ENCODE measurements around the gene MAGEB10.
"Not testable (repeated sequence)": the region's sequence is repeated elsewhere in the genome, so short reads cannot be mapped to it uniquely, and the experiment has no call there.

The MAGEB10 gene, protein sequence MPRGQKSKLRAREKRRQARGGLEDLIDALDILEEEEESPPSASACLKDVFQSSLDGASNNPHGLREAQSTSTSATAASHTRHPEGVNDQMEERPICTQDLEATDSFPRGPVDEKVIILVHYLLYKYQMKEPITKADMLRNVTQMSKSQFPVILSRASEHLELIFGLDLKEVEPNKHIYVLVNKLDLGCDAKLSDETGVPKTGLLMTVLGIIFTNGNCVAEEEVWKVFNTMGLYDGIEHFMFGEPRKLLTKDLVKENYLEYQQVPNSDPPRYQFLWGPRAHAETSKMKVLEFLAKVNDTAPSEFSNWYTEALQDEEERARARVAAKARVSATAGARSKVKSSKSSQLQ
- total RNA-seq, result 0 reads per million in 2 experiments

DNA sequence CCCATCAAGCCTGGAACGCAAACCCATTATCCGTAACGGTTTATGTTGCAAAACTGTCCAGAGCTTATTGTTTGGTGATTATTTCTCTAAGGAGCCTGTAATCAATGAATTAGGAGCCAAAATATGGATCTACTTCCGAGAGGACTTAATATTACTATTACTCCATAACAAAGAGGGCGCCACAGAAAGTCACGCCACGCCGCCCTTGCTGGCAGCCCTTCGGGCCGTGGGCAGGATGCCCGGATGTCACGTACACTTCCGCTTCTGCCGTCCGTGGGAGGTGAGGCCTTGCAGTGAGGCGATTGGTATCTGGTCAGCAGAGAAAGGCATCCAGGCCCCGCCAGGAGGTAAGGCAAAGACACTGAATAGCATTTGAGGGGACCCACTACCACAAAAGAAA lies at the start of gene MAGEB10:
Gene MAGEB10, plus strand, starts transcription at position 301 of the 400 bp plus-strand sequence. CDS start 13,317 bp downstream, outside the sequence.
- DNase-seq (ENCODE audit: low read depth), result no peak

DNA sequence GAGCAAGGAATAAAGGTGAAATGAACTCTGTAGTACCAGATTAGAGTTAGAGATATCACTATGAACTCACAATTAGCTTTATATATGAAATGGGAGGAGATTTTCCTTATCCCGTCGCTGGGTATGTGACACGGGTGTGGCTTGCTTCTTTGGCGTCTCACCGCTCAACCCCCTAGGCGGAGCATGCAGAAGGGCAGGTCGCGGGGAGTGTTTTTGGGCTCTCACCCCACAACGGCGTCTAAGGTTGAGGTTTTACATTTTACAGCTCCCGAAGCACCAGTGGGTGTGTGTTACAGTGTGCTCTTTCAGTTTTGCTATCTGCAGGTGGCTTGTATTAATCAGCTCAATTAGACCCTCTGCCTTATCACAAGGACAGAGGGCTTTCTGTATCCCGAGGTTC lies 42.1 kb upstream of the MAGEB10 start:
- DNase-seq (ENCODE audit: low read depth), result no peak

DNA sequence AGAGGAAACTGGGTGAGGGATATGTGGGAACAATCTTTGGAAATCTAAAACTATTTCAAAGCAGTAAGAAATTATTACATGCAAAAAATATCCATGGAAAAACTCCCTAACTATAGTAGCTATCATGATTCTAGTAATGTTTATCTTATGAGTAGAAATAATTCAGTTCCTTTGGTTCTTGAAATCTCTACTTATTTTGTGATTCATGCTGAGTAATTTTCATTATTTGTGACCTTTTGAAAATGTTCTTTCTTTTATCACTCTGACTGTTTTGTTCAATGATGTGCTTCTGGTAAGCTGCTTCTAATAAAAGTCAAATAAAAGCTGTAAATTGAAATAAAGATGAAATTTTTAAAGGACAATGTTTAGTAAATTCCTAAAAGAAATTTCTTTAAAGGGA lies 40.4 kb upstream of the MAGEB10 start:
- DNase-seq (ENCODE audit: low read depth), result no peak

DNA sequence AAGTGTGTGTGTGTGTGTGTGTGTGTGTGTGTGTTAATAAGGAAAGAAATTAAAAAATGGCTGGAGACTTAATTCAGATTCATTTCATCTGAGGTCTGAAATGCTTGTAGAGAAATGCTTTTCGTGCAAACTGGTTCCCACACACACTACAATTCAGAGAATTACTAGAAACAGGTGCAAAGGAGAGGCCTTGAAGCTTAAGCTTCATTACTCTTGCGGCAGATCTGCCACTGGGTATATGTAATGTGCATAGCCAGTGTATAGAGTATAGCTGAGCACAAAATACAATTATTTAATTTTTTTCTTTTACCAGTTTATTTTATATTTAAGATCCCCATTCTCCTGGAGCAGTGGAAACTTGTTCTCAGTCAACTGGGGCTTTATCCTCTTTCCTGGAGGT lies 31.8 kb upstream of the MAGEB10 start:
- no peak for DNase-seq (ENCODE audit: low read depth)

DNA sequence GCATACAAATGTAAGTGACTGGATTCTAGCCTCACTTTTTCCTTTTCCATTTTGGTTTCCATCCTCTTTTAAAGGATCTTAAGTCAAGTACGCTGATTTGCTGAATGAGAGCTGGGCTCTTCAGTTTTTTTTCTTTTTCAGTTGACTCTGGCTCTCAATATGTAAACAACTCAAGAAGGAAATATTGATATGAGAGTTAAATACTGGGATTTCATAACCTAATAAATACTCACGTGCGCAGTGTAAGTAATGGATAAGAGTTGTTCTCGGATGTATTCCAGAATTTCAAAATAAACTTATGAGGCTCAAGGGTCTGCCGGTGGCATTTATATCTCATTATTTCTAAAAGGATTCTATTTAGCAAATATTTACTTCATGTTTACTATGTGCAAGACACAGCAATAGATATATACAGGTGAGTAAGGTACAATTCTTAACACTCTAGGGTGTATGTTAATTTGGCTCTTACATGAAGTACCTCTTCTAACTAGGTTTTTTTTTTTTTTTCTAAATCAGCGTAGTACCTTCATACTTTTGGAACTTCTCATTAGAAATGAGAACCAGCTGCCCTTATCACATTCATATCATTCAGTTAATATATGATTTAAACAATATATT lies 11.0 kb upstream of the MAGEB10 start:
- DNase-seq (ENCODE audit: low read depth), result no peak

DNA sequence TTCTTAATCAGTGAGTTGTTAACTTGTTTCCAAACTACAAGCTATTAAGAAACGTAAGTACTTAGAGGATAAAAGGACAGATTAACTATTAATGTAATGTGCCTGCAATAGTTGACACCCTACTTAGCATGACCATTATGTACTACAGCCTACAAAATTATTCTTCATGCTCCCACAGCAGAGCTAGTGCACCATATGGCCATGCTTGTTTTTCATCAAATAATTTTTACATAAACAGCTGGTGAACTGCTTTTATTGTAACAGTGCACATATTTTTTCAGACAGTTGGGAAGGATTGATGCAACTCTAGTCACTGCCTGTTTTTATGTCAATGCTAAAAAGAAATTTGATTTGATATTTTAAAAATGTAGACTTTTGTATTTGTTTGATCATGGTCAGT lies 10.2 kb upstream of the MAGEB10 start:
- DNase-seq (ENCODE audit: low read depth), result no peak

DNA sequence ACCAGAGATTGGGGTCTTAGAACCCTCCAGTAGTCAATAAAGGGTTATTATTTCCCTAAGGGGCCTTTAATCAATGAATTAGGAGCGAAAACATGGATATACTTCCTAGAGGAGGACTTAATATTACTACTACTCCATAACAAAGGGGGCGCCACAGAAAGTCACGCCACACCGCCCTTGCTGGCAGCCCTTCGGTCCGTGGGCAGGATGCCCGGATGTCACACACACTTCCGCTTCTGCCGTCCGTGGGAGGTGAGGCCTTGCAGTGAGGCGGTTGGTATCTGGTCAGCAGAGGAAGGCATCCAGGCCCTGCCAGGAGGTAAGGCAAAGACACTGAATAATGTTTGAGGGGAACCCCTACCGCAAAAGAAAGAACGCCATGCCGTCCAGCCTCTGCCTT lies 436 bp downstream of the MAGEB10 start:
- DNase-seq (ENCODE audit: low read depth), result no peak

DNA sequence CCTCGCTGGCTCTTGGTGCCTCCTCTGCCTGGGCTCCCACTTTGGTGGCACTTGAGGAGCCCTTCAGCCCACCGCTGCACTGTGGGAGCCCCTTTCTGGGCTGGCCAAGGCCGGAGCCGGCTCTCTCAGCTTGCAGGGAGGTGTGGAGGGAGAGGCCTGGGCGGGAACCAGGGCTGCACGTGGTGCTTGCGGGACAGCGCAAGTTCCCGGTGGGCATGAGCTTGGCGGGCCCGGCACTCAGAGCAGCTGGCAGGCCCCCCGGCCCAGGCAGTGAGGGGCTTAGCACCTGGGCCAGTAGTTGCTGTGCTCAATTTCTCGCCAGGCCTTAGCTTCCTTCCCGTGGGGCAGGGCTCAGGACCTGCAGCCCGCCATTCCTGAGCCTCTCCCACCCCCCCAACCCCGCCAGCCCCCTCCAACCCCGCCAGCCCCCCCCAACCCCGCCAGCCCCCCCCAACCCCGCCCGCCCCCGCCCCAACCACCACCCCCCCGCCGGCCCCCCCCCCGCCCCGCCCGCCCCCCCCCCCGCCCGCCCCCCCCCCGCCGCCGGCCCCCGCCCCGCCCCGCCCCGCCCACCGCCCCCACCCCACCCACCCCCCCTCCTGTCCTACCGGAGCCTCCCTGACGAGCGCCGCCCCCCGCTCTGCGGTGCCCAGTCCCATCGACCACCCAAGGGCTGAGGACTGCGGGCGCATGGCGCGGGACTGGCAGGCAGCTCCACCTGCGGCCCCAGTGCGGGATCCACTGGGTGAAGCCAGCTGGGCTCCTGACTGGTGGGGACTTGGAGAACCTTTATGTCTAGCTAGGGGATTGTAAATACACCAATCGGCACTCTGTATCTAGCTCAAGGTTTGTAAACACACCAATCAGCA lies 1.4 kb downstream of the MAGEB10 start:
- DNase-seq (ENCODE audit: low read depth), result not testable (repeated sequence)

DNA sequence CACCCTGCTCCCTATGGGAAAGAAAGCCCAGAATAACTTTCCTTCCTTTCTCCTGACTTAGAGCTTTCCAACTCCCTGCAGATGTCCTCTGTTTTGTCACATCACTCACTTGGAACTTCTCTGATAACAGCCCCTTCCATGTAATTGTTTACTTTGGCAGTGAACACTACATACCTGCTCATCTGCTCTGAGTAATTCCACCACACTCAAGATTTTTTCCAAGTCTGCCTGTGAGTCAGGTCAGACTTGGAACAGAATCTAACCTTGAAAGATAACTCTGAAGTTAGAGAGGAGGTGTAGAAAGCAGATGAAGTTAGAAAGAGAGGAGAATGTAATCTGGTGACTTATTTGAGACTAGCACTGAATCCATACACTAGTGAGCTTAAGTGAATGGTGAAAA lies 7.4 kb downstream of the MAGEB10 start:
- DNase-seq (ENCODE audit: low read depth), result no peak

DNA sequence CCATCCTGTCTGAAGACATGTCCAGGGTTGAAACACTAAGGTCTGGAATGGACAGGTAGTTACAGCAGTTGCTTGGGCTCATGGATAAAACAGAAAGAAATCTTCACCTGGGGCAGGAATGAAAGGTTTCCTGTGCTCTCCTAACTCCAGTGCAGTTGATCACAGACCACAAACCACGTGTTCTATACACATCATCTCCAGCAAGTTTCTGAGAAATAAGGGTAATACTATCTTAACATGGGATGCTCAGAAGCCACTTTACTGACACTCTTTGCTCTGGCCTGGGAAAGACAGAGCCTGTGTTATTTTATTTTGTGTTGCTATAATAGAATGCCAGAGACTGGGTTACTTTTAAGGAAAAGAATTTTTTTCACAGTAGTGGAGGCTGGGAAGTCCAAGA lies 16.0 kb downstream of the MAGEB10 start:
- DNase-seq (ENCODE audit: low read depth), result no peak

DNA sequence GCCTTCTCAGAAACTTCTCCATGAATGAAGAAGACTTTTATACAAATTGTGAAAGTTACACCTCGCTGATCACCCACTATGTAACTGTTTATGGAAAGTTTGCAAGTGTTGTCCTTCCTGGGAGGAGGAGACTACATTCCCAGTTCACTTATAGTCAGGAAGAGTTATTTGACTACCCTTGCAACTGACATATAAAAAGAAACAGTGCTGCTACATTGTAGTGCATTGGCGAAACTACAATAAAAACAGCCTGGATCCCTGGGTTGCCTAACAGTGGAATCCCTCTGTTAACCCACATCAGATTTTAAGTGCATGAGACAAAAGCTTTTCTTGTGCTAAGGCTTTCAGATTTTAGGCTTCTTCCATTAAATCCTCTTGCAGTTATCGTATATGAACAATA lies 30.4 kb downstream of the MAGEB10 start:
- DNase-seq (ENCODE audit: low read depth), result no peak

DNA sequence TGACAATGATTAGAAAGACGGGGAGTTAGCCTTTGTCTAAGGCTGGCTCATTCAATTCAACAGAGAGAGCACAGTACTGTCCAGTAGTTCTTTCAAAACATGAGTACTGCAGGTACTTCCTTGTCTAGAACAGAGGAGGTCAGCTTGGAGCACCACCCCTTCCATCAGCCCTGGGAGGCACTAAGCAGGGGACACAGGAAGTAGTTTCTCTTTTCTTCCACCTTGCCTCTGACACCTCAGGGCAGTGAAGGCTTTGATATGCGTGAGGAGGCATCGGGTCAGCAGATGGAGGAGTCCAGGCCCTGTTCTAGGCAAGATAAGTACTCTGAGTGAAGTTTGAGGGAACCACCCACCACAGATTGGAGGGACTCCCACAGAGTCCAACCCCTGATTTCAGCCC lies 33.1 kb downstream of the MAGEB10 start:
- no peak for DNase-seq (ENCODE audit: low read depth)

DNA sequence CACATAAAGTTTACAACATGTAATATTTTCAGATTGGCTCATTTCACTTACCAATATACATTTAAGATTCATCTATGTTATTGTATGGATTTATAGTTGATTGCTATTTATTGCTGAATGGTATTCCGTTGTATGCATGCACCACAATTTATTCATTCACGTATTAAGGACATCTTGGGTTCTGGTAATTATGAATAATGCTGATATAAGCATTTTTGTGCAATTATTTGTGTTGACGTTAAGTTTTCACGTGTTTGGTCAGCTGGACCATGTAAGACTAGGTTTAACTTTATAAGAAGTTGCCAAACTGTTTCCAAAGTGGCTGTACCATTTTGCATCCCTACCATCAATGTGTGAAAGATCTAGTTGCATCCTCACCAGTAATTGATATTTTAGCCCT lies 35.1 kb downstream of the MAGEB10 start:
- DNase-seq (ENCODE audit: low read depth), result no peak

DNA sequence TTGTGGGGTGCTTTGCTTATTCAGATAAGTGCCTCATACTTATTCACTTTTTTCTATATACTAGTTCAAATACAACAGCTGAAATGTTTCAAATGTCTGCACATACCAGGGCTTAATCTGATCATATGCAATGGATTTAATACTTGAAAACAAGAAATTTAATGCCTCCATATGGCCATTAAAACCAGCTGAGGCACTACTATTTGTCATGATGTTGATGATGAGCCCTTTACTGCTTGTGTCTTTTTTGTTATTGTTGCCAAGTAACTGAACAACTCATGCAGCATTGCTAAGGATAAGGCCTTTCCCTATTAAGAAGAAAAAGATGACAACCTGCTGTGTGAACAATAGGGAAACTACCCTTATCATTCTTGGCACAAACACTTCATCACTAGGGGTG lies 52.5 kb downstream of the MAGEB10 start:
- DNase-seq (ENCODE audit: low read depth), result no peak

DNA sequence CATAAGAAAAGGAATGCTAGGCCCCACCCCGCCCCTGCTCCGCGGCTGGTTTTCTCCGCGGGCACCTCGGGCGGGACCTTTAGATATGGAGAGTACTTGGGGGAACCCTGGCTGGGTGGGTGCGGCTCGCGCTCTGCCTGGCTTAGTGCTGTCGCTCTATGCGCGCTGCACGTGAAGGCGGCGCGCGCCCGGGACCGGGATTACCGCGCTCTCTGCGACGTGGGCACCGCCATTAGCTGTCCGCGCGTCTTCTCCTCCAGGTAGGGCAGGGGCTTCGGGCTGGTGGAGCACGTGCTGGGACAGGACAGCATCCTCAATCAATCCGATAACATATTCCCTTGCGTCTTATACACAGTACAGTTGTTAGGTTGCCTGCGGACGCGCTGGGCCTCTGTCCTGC lies 56.0 kb downstream of the MAGEB10 start:
- DNase-seq (ENCODE audit: low read depth), result no peak

Measured in T follicular helper cell (primary cell).